ENCODE results near the gene TTLL5. TPM values are rescaled to one million over a fixed set of nuclear protein-coding genes. Genes with fewer than 3 reads are reported as not detected.

TTLL5 gene
- total and polyA plus RNA-seq, 2 of the 4 experiments (the other 2 are of a cell fraction) = 11.9 to 16.7 TPM

- no peak overlapping the region for H2BK120ac ChIP-seq (ENCODE audit: low read depth, low read length)
- DNase-seq (no peak), ATAC-seq (ENCODE audit: low read depth) (no peak)
- POLR2A ChIA-PET (ENCODE audit: unreplicated experiment) = no interaction called here
- H3K4me1 ChIP-seq (ENCODE audit: control insufficient read depth, insufficient read depth, low read length) = peaks cover 15% of the 10 kb centered on the region
- H4K5ac ChIP-seq (ENCODE audit: low read depth, low read length) = no peak overlapping the region
- no peak overlapping the region for H2BK20ac ChIP-seq (ENCODE audit: low read depth, low read length)
- no peak overlapping the region for H3K56ac ChIP-seq (ENCODE audit: extremely low read depth, insufficient read depth, low read length)
- H2AFZ ChIP-seq (replicated peaks; ENCODE audit: low read length, poor library complexity) = no peak overlapping the region
- no peak overlapping the region for H3K4ac ChIP-seq (ENCODE audit: low read depth, low read length)
- H3K14ac ChIP-seq (replicated peaks; ENCODE audit: low read depth, low read length) = no peak overlapping the region
- no peak overlapping the region for H2BK5ac ChIP-seq (ENCODE audit: low read depth, low read length, poor library complexity, severe bottlenecking)
- H3K79me1 ChIP-seq (ENCODE audit: low read depth in 1 of 2, low read length in 2 of 2) = no peaks in the 10 kb centered on the region
- dilution Hi-C loops (cut with HindIII; ENCODE audit: low sequenced_read_pairs, unreplicated experiment) (no loop called here), in situ Hi-C loops (cut with MboI; ENCODE audit: low sequenced_read_pairs) (no loop called here), intact Hi-C loops (cut with micrococcal nuclease) (no loop called here)
- peaks cover 8% of the 10 kb centered on the region for H3K9me1 ChIP-seq (ENCODE audit: insufficient read depth, low read length)
- H3K36me3 ChIP-seq (ENCODE audit: control insufficient read depth, insufficient read depth, low read length) = no peaks in the 10 kb centered on the region
- no peak overlapping the region for H3K9ac ChIP-seq (ENCODE audit: low read depth, low read length)
- H2BK15ac ChIP-seq (ENCODE audit: low read depth, low read length) = no peak overlapping the region
- CTCF ChIA-PET = interaction anchor here (1.7 kb wide), 1 partner anchor 25 kb away, joined by 4 read pairs; no protein-coding TSS in a partner anchor
- no peaks in the 10 kb centered on the region for H3K9me3 ChIP-seq (ENCODE audit: control insufficient read depth, insufficient read depth, low read length)
- no peak overlapping the region for H3K4me2 ChIP-seq (ENCODE audit: low read depth, low read length)
- H3K27me3 ChIP-seq (ENCODE audit: control insufficient read depth, insufficient read depth, low read length) = no peaks in the 10 kb centered on the region
- H2AK5ac ChIP-seq (ENCODE audit: low read depth, low read length) = no peak overlapping the region
- H3K27ac ChIP-seq (ENCODE audit: insufficient read depth, low read length) = no peak overlapping the region
- no peak overlapping the region for H4K8ac ChIP-seq (ENCODE audit: low read depth in 2 of 2, low read length in 2 of 2)
- H4K20me1 ChIP-seq (ENCODE audit: insufficient read depth, low read length) = no peaks in the 10 kb centered on the region
- H2AK9ac ChIP-seq (replicated peaks; ENCODE audit: low read depth, low read length, poor library complexity) = no peak overlapping the region
- WGBS, 2 experiments (ENCODE audit: extremely low coverage in 2 of 2, insufficient read length in 1 of 2) = 100% methylated on average over 1 of the region's 3 CpGs; no CpG with 5 or more reads in 1 of the 2 experiments
- no peak overlapping the region for H3K18ac ChIP-seq (ENCODE audit: low read depth, low read length)
- BruUV-seq (replicated peaks) = no TSS peak
- H3K4me3 ChIP-seq (ENCODE audit: insufficient read depth, low read depth, low read length) = no peak overlapping the region
- no peak for TF ChIP-seq FOS (IDR thresholded peaks at IDR 0.05; ENCODE audit: low read depth, low read length)
- TF ChIP-seq, protein P1, sequence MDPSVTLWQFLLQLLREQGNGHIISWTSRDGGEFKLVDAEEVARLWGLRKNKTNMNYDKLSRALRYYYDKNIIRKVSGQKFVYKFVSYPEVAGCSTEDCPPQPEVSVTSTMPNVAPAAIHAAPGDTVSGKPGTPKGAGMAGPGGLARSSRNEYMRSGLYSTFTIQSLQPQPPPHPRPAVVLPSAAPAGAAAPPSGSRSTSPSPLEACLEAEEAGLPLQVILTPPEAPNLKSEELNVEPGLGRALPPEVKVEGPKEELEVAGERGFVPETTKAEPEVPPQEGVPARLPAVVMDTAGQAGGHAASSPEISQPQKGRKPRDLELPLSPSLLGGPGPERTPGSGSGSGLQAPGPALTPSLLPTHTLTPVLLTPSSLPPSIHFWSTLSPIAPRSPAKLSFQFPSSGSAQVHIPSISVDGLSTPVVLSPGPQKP (IDR thresholded peaks at IDR 0.05; ENCODE audit: borderline replicate concordance, low read depth, low read length) = no peak
- TF ChIP-seq RCOR1 (IDR thresholded peaks at IDR 0.05; ENCODE audit: insufficient replicate concordance, low read length) = no peak
- no peak overlapping the region for H3K23ac ChIP-seq (ENCODE audit: low read depth, low read length)
- H4K91ac ChIP-seq (ENCODE audit: insufficient read depth, low read depth, low read length) = no peak overlapping the region
These were observed 198.7 kb downstream of the TTLL5 start for GRCh38 chr14:75859746-75860145.
